ENCODE data around the gene ARHGEF26. TPM values are rescaled to one million over a fixed set of nuclear protein-coding genes. Genes with fewer than 3 reads are reported as not detected.

Gene ARHGEF26, protein sequence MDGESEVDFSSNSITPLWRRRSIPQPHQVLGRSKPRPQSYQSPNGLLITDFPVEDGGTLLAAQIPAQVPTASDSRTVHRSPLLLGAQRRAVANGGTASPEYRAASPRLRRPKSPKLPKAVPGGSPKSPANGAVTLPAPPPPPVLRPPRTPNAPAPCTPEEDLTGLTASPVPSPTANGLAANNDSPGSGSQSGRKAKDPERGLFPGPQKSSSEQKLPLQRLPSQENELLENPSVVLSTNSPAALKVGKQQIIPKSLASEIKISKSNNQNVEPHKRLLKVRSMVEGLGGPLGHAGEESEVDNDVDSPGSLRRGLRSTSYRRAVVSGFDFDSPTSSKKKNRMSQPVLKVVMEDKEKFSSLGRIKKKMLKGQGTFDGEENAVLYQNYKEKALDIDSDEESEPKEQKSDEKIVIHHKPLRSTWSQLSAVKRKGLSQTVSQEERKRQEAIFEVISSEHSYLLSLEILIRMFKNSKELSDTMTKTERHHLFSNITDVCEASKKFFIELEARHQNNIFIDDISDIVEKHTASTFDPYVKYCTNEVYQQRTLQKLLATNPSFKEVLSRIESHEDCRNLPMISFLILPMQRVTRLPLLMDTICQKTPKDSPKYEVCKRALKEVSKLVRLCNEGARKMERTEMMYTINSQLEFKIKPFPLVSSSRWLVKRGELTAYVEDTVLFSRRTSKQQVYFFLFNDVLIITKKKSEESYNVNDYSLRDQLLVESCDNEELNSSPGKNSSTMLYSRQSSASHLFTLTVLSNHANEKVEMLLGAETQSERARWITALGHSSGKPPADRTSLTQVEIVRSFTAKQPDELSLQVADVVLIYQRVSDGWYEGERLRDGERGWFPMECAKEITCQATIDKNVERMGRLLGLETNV
- total RNA-seq (ENCODE audit: low replicate concordance): 2.0 and 4.3 TPM in 2 replicates

DNA sequence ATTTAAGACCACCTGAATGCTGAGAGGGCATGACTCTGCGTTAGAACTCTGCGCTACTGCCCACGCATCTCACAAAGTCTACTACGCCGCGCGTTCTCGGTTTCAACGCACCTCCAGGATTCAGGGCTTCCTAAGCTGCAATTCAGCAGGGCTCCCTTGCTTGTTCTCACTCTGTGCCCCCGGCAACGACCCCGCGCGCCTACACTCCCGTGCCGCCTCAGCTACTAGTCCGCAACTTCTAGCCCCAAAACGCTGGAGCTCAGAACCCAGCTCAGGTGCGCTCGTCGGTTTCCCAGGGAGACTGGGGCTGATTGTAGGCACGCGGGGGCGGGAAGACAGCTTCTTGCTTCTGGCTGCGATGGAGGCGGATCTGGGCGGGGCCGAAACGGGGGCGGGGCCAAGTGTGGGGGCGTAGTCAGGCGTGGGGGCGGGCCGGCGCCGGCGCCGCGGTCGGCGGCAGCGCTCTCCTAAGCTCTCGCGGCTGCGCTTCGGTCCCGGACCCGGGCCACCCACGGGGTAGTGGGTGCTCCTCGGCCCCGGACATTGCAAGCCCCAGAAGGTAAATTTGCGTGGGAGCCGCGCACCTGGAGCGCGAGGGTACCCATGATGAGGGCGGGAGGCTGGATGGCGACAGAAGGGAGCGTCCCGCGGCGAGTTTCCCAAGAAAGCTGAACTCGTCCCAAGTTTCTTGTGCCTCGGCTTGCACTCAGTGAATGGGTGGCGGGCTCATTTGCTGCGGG, at the start of gene ARHGEF26:
Gene ARHGEF26, plus strand, starts transcription at position 430 of the 740 bp plus-strand sequence. CDS start 603 bp downstream, outside the sequence.
- TF ChIP-seq, protein P1, sequence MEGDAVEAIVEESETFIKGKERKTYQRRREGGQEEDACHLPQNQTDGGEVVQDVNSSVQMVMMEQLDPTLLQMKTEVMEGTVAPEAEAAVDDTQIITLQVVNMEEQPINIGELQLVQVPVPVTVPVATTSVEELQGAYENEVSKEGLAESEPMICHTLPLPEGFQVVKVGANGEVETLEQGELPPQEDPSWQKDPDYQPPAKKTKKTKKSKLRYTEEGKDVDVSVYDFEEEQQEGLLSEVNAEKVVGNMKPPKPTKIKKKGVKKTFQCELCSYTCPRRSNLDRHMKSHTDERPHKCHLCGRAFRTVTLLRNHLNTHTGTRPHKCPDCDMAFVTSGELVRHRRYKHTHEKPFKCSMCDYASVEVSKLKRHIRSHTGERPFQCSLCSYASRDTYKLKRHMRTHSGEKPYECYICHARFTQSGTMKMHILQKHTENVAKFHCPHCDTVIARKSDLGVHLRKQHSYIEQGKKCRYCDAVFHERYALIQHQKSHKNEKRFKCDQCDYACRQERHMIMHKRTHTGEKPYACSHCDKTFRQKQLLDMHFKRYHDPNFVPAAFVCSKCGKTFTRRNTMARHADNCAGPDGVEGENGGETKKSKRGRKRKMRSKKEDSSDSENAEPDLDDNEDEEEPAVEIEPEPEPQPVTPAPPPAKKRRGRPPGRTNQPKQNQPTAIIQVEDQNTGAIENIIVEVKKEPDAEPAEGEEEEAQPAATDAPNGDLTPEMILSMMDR (IDR thresholded peaks at IDR 0.05; ENCODE audit: insufficient read depth, low read length): no peak
- peak within 1 kb of the TSS; percentile 85 for H3K4me3 ChIP-seq (ENCODE audit: low read depth, low read length)
- peak; percentile 63 for DNase-seq (ENCODE audit: low read depth)

DNA sequence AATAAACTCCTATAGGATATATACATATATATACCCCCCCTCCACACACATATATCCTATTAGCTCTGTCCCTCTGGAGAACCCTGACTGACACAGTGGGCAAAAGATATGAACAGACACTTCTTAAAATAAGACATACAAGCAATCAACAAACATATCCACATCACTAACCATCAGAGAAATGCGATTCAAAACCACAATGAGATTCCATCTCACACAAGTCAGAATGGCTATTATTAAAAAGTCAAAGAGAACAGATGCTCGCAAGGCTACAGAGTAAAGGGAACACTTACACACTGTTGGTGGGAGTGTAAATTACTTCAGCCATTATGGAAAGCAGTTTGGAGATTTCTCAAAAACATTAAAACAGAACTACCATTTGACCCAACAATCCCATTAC, 46.2 kb upstream of the ARHGEF26 start:
- H3K4me3 ChIP-seq (ENCODE audit: low read depth, low read length): no peak overlapping the region
- DNase-seq (ENCODE audit: low read depth): no peak
- TF ChIP-seq, protein P1 (IDR thresholded peaks at IDR 0.05; ENCODE audit: insufficient read depth, low read length): no peak

DNA sequence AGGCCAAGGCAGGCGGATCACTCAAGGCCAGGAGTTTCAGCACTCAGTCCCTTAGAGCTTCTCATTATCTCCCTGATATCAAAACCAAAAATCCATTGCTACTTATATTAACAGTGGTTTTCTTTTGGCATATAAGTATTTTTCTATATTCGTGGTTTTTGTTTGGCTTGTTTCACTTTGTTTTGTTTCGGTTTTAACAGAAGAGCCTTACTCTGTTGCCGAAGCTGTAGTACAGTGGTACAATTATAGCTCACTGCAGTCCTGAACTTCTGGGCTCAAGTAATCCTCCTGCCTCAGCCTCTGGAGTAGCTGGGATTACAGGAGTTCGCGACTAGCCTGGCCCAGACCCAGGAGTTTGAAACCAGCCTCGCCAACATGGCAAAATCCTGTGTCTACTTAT, 42.5 kb upstream of the ARHGEF26 start:
- H3K4me3 ChIP-seq (ENCODE audit: low read depth, low read length): no peak overlapping the region
- TF ChIP-seq, protein P1 (IDR thresholded peaks at IDR 0.05; ENCODE audit: insufficient read depth, low read length): no peak
- no peak for DNase-seq (ENCODE audit: low read depth)

DNA sequence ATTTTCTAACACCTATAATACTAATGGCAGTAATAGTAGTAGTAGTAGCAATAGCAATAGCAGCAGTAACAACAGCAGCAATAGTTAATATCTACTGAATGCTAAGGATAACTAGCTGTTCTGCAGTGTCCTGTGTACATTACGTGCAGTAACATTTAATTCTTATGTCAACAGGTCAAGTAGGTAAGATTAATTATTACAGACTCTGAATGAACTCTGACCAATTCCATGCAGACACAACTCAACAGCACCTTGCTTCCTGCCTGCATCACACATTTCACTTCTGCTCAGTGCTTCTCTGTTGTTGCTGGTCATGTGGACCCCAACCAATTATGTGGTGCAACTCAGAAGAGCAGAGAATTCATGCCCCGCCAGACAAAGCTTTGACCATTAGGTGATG, 39.9 kb upstream of the ARHGEF26 start:
- TF ChIP-seq, protein P1 (IDR thresholded peaks at IDR 0.05; ENCODE audit: insufficient read depth, low read length): no peak
- H3K4me3 ChIP-seq (ENCODE audit: low read depth, low read length): no peak overlapping the region
- DNase-seq (ENCODE audit: low read depth): no peak

DNA sequence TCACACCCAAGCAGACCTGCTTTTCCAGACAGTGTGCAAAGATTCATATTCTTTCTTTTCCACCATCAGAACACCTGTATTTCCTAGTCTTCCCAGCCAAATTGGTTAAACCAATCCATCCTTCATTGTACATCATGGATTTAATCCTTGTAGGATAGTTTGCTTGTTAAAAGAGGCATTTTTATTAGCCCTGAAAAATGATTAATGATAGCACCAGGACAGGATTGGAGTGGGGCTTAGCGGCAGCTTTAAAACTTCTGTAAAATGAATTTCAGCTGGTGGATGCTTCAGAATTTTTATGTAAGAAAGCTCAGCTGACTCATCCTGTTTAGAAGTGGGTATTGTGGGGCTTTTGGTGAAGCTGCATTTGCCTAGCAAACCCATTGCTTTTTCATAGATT, 36.1 kb upstream of the ARHGEF26 start:
- TF ChIP-seq, protein P1 (IDR thresholded peaks at IDR 0.05; ENCODE audit: insufficient read depth, low read length): no peak
- no peak for DNase-seq (ENCODE audit: low read depth)
- H3K4me3 ChIP-seq (ENCODE audit: low read depth, low read length): no peak overlapping the region

DNA sequence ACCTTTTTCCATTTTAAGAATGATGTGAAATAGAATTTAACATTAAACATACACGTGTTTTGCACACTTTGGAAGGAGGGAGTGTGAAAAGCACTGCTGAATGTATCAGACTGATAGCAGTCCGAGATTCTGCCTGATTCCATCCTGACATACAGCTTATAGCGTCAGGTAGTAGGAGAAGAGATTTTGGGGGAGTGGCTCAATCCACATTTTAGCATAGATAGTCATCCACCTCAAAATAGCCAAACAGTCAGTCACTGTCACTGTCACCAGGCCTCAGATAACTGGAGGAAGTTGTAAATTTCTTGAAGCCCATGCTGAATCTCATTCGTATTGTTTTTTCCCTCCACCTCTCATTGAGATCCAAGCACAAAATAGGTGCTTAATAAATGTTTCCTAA, 35.4 kb upstream of the ARHGEF26 start:
- no peak overlapping the region for H3K4me3 ChIP-seq (ENCODE audit: low read depth, low read length)
- TF ChIP-seq, protein P1 (IDR thresholded peaks at IDR 0.05; ENCODE audit: insufficient read depth, low read length): no peak
- DNase-seq (ENCODE audit: low read depth): no peak
